ENCODE data around the gene SLC7A8. TPM values are rescaled to one million over a fixed set of nuclear protein-coding genes. Genes with fewer than 3 reads are reported as not detected.
A peak's percentile ranks its signal among the peaks of the same experiment; 100 is the strongest.

The SLC7A8 gene
- total RNA-seq, 6 donors from 2014 or later = 30.4 to 58.2 (median 42.0) TPM

- ATAC-seq (ENCODE audit: low FRiP score in 2 of 2) = peak; percentile 93 to 96
- Histone ChIP-seq H3K27me3 (no peaks in the 10 kb centered on the region), H3K4me3 (no peak overlapping the region), H3K27ac (peak overlapping the region in 3 of 4 donors; percentile 44 to 77 (median 50)), H3K36me3 (no peaks in the 10 kb centered on the region), H3K4me1 (peaks cover 5 to 36% (median 13%) of the 10 kb centered on the region in 4 donors), H3K9me3 (no peaks in the 10 kb centered on the region)
- TF ChIP-seq EP300 (IDR thresholded peaks at IDR 0.05) (no peak), CTCF (IDR thresholded peaks at IDR 0.05) (peak; percentile 95 to 100 (median 100))
- WGBS, 2 donors = 16 to 53% methylated on average over 3 to 9 of the region's 9 CpGs
- DNase-seq = peak; percentile 89 to 96
Observed at GRCh38 chr14:23120541-23121251, 62.8 kb downstream of the SLC7A8 start.

- Histone ChIP-seq H3K4me1 (peaks cover 5 to 43% (median 22%) of the 10 kb centered on the region in 4 donors), H3K27ac (peak overlapping the region in 3 of 4 donors; percentile 44 to 77 (median 50)), H3K36me3 (no peaks in the 10 kb centered on the region), H3K9me3 (no peaks in the 10 kb centered on the region), H3K4me3 (peak overlapping the region in 1 of 4 donors; percentile 10), H3K27me3 (no peaks in the 10 kb centered on the region)
- DNase-seq = no peak
- TF ChIP-seq CTCF (IDR thresholded peaks at IDR 0.05) = no peak
- TF ChIP-seq EP300 (IDR thresholded peaks at IDR 0.05) = no peak
- no peak for TF ChIP-seq POLR2A (IDR thresholded peaks at IDR 0.05)
- TF ChIP-seq POLR2AphosphoS5 (IDR thresholded peaks at IDR 0.05) = no peak
- peak in 1 of 2 donors; percentile 23 for ATAC-seq (ENCODE audit: low FRiP score in 2 of 2)
- 63 to 67% methylated on average over 12 to 16 of the region's 16 CpGs for WGBS, 2 donors
Observed at GRCh38 chr14:23119363-23120327, 63.8 kb downstream of the SLC7A8 start.

GRCh38 chr14:23118506-23119362, 64.7 kb downstream of the SLC7A8 start, which contains the start of gene CEBPE:
Gene CEBPE (minus strand): TSS chr14:23119255. CDS start chr14:23119091, 164 bp downstream.
- 76 to 77% methylated on average over 10 to 32 of the region's 32 CpGs for WGBS, 2 donors
- no peak for ATAC-seq (ENCODE audit: low FRiP score in 2 of 2)
- DNase-seq = no peak

More at GRCh38 chr14:23118506-23119362, 64.7 kb downstream of the SLC7A8 start, which contains the start of gene CEBPE:
- Histone ChIP-seq H3K4me3 (peak within 1 kb of the TSS in 1 of 4 donors; percentile 10), H3K36me3 (no peaks in the 10 kb centered on the region), H3K4me1 (peaks cover 8 to 50% (median 29%) of the 10 kb centered on the region in 4 donors), H3K27ac (peak within 1 kb of the TSS; percentile 44 to 77 (median 52)), H3K9me3 (no peaks in the 10 kb centered on the region), H3K27me3 (no peaks in the 10 kb centered on the region)
- no peak for TF ChIP-seq POLR2A (IDR thresholded peaks at IDR 0.05)
- TF ChIP-seq POLR2AphosphoS5 (IDR thresholded peaks at IDR 0.05) = no peak
- TF ChIP-seq EP300 (IDR thresholded peaks at IDR 0.05) = no peak
- no peak for TF ChIP-seq CTCF (IDR thresholded peaks at IDR 0.05)
